Measurements from ENCODE around the gene GRIN2C.

The GRIN2C gene

DNA sequence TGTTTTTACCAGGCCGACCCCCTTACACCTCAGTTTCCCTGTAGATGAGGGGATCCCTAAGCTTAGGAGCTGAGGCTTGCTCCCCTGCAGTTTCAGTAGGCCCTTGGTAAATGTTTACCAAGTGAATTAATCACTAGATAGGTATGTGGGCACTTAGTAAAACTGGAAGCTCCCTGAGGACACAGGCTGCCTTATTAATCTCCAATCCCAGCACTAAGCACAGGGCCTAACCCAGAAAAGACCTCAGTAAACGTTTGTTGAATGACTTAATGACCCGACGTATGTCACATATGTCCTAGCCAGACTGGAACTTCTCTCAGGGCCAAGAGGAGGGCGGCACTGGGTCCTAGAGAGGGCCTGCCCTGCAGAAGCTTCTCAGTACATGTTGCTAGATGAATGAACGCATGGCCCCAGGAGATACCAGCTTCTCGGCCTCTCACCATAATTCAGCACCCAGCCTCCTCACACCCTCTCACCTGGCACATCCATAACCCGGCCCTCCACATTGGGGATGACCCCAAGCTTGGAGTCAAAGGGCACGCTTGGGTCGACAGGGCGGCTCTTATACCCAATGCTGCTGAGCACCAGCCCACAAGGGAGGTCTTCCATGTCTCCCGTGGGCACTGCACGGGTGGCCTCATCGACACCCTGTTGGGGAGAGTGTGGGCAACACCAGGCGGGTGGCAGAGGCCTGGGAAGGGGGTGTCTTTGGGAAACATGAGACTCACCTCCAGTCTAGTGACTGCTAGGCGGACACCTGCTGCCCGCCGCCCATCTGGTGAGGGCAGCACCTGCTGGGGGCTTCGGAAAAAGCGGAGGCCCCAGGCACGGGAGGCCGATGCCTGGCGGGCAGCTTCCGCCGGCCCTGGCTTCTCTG lies 4.0 kb upstream of the GRIN2C start:
- no peak for DNase-seq

DNA sequence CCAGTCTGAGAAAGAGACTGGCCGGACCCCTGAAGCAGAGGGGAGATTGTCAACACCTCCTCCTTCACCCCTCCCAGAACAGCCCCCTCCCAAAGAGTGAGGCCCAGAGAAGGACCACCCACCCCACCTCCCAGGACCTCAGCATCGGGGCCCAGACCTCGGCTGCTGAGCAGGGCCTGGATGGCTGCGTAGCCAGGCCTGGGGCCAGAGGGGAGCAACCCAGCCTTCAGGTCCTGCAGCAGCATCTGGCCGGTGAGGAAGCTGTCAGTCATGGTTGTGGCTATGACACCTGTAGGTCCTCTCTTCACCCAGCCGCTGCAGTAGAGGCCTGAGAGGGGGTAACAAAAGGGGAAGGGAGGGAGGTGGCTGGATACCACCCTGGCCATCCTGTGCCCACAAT lies 3.2 kb upstream of the GRIN2C start:
- no peak for DNase-seq

DNA sequence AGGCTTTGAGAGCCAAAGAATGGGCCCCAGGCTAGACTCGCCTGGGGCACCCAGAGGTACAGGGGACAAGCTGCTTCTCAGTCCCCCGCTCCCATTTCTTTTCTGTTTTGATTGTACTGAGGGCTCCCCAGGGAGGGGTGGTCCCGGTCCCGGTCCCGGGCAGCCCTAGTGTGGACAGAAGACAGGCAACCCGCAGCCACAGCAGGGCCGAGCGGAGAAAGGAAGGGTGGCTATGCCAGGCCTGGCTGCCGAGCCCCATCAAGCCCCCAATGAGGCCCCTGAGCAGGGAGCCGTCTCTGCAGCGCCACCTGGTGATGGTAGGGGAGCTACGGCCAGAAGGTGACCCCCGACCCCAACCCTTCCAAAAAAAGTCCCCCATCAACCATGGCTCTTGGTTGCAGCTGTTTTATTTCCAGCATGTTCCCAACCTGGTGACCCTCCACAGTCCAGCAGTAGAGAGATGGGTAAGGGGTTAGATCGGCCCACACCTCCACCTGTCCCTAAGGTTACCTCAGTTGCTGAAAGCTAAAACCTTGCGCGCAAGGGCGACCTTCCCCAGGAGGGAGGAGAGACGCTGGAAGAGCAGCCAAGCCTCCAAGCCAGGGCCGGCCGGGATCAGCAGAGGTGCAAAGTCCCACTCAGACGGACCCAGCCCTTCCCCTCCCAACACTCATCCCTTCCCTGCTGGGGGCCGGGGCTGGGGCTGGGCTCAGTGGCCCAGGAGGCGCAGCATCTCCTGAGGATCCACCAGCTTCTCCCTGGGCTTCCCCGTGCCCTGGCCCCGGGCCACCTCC lies 2.6 kb upstream of the GRIN2C start:
- peak; percentile 91 for DNase-seq

GRCh38 chr17:74861662-74862107 lies 2.0 kb upstream of the GRIN2C start:
- DNase-seq, result no peak

DNA sequence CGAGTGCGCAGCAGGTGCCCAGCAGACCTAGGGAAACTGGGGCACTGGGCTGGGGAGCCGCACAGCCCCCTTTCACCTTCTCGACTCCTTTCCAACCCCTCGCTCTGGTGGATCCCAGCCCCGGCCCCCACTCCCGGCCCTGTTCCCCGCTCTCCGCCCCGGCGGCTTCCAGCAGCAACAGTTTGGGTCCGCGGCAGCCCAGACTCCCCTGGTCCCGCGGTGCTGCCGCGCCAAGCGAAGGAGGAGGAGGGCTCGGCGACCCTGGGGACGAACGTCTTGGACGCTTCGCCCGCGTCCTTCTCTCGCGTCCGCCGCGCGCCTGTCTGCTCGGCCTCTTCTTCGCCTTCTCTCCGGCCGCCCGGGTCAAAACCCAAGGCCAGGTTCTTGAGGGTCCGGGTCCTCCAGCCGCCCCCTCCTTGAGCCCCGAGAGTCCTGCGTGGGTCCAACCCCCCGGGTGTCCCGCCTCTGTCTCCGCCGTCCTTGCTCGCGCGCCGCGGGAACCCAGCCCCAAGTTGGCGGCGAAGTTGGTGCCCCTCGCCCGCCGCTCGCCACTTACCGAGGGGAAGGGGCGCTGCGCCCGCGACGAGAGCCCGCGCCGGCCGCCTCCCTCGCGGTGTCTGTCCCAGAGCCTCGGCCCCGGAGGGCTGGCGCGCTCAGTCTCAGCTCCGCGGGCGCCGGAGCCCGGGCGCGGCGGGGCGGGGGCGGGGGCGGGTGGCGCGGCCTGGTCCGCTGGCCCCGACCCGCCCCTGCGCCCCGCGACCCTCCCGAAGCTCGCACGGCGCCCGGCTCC lies 1.4 kb upstream of the GRIN2C start:
- DNase-seq, result no peak

GRCh38 chr17:74860229-74860871 lies 665 bp upstream of the GRIN2C start:
- DNase-seq, result no peak

DNA sequence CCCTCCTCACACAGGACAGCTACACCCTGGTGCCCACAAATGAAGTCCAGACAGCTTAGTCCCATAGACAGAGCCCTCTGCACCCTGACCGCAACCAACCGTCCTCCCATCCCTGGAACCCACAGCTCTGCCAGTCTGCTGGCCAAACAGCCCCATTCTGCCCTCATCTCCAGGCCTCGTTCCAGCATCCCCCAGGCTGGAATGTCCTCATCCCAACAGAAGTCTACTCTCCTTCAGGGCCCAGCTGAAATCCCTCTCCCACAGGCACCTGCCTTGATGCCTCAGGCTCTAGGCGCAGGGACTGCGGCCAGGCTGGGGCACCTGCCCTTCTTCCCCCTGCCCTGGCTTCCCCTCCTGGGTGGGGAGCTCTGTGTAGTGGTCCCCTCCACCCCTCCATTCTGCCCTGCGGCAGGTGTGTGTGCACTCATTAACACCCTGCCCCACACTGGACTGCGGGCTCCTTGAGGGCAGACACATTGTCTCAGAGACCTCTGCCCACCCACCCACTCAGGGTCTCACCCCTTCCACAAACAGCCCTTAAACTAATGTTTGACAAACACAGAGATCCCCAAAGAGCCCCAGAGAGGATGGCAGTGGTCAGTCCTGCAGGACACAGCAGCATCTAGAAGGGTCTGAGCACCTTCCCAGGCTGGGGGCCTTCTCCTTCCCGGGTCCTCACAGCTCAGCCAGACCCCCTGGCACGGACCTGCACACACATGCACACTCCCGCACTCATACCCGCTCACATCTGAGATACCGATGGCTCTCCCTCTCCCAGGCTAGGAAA lies 820 bp downstream of the GRIN2C start:
- no peak for DNase-seq

DNA sequence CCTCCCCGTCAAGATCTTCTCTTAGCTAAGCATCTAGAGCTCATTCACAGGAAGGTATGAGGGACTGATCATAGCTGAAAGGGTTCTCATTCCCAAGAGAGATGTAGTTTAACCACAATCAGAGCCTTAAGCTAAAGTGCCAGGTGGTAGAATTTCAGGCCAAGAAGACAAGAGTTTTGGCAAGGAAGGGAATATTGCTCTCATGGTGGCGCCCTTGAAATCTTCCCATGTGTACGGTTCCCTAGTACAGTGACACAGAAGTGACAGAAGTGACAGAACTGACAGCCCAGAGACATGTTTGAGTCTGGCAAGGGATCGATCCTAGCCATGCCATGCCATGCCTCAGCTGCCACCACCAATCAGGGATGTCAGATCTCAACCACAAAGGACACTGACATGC lies 2.5 kb downstream of the GRIN2C start:
- DNase-seq, result no peak

- DNase-seq, result no peak
Measured at GRCh38 chr17:74856112-74856511, 3.6 kb downstream of the GRIN2C start.

- DNase-seq, result no peak
Measured at GRCh38 chr17:74855323-74855722, 4.4 kb downstream of the GRIN2C start.

DNA sequence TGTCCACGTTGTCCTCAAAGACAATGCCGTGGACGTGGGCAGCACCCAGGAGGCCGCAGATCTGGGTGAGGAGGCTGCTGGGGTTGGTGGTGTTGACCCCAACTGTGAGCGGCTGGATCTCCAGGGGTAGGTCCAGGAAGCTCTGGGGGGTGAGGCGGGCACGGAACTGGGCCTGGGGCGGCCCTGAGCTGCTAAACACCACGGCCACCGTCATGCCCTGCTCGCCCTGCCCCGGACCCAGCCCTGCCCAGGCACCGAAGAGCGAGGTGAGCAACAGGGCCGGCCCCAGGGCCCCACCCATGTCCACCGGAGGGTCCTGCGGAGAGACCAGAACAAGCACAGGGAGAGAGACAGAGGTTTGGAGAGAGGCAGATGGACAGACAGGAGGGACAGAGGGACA lies 4.9 kb downstream of the GRIN2C start:
- no peak for DNase-seq

DNA sequence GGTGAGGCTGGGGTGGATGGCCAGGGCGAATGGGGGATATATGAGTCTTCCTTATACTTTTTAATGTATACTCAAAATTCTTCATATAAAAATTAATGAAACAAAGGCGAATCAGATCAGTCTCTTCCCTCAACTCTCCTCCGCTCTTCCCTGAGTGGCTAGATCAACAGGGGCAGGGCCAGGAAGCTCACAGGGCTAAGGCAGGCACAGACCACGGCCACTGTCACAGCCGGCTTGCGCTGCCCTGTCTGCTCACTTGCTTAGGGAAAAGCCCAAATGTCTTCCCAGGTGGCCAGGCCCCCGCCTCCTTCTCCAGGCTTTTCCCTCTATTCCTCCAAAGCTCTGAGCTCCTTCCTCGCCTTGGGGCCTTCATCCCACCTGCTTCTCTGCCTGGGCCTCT lies 6.0 kb downstream of the GRIN2C start:
- DNase-seq, result no peak

- DNase-seq, result no peak
Measured at GRCh38 chr17:74853048-74853397, 6.7 kb downstream of the GRIN2C start.

GRCh38 chr17:74852237-74853047 lies 7.2 kb downstream of the GRIN2C start:
- DNase-seq, result peak; percentile 74

- no peak for DNase-seq
Measured at GRCh38 chr17:74851612-74852236, 8.0 kb downstream of the GRIN2C start.

DNA sequence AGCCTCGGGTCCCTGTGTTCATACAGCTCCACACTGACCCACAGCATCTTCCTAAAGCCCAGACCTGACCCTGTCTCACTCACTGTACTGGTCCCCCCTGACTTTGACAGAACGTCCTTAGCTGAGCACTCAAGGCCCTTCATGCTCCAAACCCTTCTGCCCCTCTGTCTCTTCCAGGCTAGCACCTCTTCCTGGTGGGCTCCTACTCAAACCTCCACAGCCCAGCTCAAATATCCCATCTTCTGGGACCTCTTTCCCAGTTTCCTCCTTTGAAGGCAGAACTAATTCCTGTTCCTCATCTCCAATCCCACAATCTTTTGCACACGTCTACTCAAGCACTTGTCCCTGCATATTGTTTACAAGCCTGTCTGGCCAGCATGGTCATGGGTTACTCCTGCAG lies 8.8 kb downstream of the GRIN2C start:
- DNase-seq, result no peak

DNA sequence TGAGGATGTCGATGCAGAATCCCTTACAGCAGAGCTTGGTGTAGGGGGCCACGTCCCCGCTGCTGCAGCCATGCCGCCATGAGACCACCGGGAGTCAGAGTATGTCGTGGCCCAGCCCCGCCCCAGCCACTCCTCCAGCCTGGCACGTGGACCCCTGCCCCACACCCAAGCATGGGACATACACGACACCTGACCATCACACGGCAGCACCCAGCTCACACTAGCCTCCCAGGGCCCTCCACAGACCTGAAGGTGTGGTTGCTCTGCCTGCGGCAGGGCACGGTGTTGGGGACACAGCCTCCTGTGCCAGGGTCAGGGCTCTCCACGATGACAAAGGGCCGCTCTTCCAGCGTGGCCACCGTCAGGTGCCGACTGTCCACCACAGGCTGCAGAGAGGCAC lies 9.4 kb downstream of the GRIN2C start:
- DNase-seq, result no peak

DNA sequence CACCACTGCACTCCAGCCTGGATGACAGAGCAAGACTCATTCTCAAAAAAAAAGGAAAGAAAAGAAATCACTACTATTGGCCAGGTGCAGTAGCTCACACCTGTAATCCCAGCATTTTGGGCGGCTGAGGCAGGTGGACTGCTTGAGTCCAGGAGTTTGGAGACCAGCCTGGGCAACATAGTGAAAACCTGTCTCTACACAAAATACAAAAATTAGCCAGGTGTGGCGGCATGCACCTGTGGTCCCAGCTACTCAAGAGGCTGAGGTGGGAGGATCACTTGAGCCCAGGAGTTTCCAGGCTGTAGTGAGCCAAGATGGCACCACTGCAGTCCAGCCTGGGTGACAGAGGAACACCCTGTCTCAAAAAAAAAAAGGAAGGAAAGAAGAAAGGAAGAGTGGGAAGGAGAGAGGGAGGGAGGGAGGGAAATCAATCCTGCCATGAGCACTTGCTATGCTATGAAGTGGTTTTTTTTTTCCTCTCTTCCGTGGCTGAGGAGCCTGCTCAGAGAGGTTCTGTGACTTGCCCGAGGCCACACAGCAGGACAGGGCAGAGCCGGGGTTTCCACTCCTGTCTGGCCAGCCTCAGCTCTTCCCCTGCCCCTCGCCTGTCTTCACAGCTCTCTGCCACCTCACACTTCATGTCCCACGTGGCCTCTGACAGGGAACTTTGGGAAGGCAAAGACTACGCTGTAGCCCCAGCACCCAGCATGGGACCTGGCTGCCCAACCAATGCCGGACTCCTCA lies 10.9 kb downstream of the GRIN2C start:
- no peak for DNase-seq

- DNase-seq, result no peak
Measured at GRCh38 chr17:74846621-74847020, 13.1 kb downstream of the GRIN2C start.

GRCh38 chr17:74843352-74843627 lies 16.4 kb downstream of the GRIN2C start:
- no peak for DNase-seq
